SK-N-SH (cell line): ENCODE data around the gene PRXL2B. TPM values are rescaled to one million over a fixed set of nuclear protein-coding genes. Genes with fewer than 3 reads are reported as not detected.
"Not testable (repeated sequence)": the region's sequence is repeated elsewhere in the genome, so short reads cannot be mapped to it uniquely, and the experiment has no call there.

Experiments
- CTCF ChIA-PET: fragments of 300-600, 350-600 bp; formaldehyde crosslinking; extraction: SDS; loops from one replicate; lab custom pipeline; 2021; lab: Yijun Ruan, JAX
- POLR2A ChIA-PET: fragments of 350-600 bp; sonication (Branson Sonifier 250); formaldehyde crosslinking; extraction: SDS; loops from one replicate; lab custom pipeline; 2020; ENCODE audit warnings: antibody characterized with exemption, inconsistent platforms; lab: Yijun Ruan, JAX
- DNase-seq: peaks from one replicate; pipeline ENCODE4 v3.0.0; 2012
- H2AFZ ChIP-seq: fragments of 200-600 bp; sonication (generic); 2 replicates; pipeline ENCODE4 v1.8.1; 2016; ENCODE audit warnings: antibody characterized with exemption, mild to moderate bottlenecking, low read depth
- H3F3A ChIP-seq: fragments of 200-600 bp; sonication (generic); replicated peaks from 2 replicates; pipeline ENCODE3; 2016; ENCODE audit warnings: antibody characterized with exemption, mild to moderate bottlenecking; ENCODE audit not compliant: insufficient read depth
- H3K27ac ChIP-seq, 2 experiments: fragments of 200-500 bp in 1 of 2; fragments of 200-600 bp in 1 of 2; sonication (Bioruptor generic) in 1 of 2; sonication (generic), shearing (Covaris generic) in 1 of 2; 2 replicates each; pipeline versions ENCODE4 v1.5.1 to v1.6.1; 2014 to 2016; ENCODE audit warnings: low read depth in 2 of 2, inconsistent platforms in 1 of 2, low read length in 1 of 2, mild to moderate bottlenecking in 1 of 2, mixed read lengths in 1 of 2
- H3K27me3 ChIP-seq: fragments of 200-600 bp; sonication (generic), shearing (Covaris generic); 2 replicates; pipeline ENCODE4 v1.6.1; 2016; ENCODE audit warnings: mixed run types; ENCODE audit not compliant: insufficient read depth
- H3K36me3 ChIP-seq, 2 experiments: fragments of 200-500 bp in 1 of 2; fragments of 200-600 bp in 1 of 2; sonication (Bioruptor generic) in 1 of 2; sonication (generic) in 1 of 2; replicated peaks in 1 of 2; 2 replicates each; pipeline versions ENCODE3 to v1.5.1; 2014 to 2016; ENCODE audit warnings: low read length in 1 of 2, mild to moderate bottlenecking in 1 of 2; ENCODE audit not compliant: insufficient read depth in 2 of 2, control insufficient read depth in 1 of 2
- H3K4me1 ChIP-seq, 2 experiments: fragments of 200-500 bp in 1 of 2; fragments of 200-600 bp in 1 of 2; sonication (Bioruptor generic) in 1 of 2; sonication (generic), shearing (Covaris generic) in 1 of 2; 2 replicates each; pipeline versions ENCODE4 v1.5.1 to v1.6.1; 2014 to 2016; ENCODE audit warnings: low read depth in 1 of 2, low read length in 1 of 2, mixed run types in 1 of 2; ENCODE audit not compliant: insufficient read depth in 2 of 2, control insufficient read depth in 1 of 2
- H3K4me2 ChIP-seq: fragments of 200-600 bp; sonication (generic), shearing (Covaris generic); 2 replicates; pipeline ENCODE4 v1.6.1; 2017; ENCODE audit warnings: mixed run types
- H3K4me3 ChIP-seq, 2 experiments: fragments of 200-500 bp in 1 of 2; fragments of 200-600 bp in 1 of 2; sonication (Bioruptor generic) in 1 of 2; sonication (generic), shearing (Covaris generic) in 1 of 2; 2 replicates each; pipeline versions ENCODE4 v1.5.1 to v1.8.1; 2014 to 2016; ENCODE audit warnings: low read depth in 2 of 2, inconsistent platforms in 1 of 2, low read length in 1 of 2, mild to moderate bottlenecking in 1 of 2, mixed read lengths in 1 of 2, moderate library complexity in 1 of 2
- H3K79me2 ChIP-seq: fragments of 200-600 bp; sonication (generic); 2 replicates; pipeline ENCODE4 v1.8.1; 2017; ENCODE audit warnings: mild to moderate bottlenecking; ENCODE audit not compliant: insufficient read depth
- H3K9ac ChIP-seq: fragments of 200-600 bp; sonication (generic); 2 replicates; pipeline ENCODE4 v1.6.1; 2017; ENCODE audit warnings: mixed run types
- H3K9me2 ChIP-seq: fragments of 200-600 bp; sonication (generic); 2 replicates; pipeline ENCODE4 v1.6.1; 2017; ENCODE audit warnings: mixed run types
- H3K9me3 ChIP-seq: fragments of 200-600 bp; sonication (generic); 2 replicates; pipeline ENCODE4 v1.6.1; 2017; ENCODE audit warnings: mixed run types, mild to moderate bottlenecking, moderate library complexity
- H4K20me1 ChIP-seq: fragments of 200-600 bp; sonication (generic); 2 replicates; pipeline ENCODE4 v1.6.1; 2017; ENCODE audit warnings: mild to moderate bottlenecking, mixed run types; ENCODE audit not compliant: insufficient read depth
- CTCF ChIP-seq: fragments of 200-600 bp; sonication (generic); IDR thresholded peaks from 2 replicates; pipeline ENCODE4 v1.6.1; 2017; ENCODE audit warnings: antibody characterized with exemption, mild to moderate bottlenecking, moderate library complexity
- EZH2phosphoT487 ChIP-seq: fragments of 200-600 bp; sonication (generic); IDR thresholded peaks from 2 replicates; pipeline ENCODE4 v1.6.1; 2017; ENCODE audit warnings: low read depth, mixed run types, mild to moderate bottlenecking, antibody characterized with exemption, moderate library complexity, borderline replicate concordance
- FOXM1 ChIP-seq: IDR thresholded peaks from 2 replicates; pipeline ENCODE4 v1.4.0; 2012; ENCODE audit warnings: low read depth, mild to moderate bottlenecking
- GATA2 ChIP-seq: sonication (generic); formaldehyde crosslinking; IDR thresholded peaks from 2 replicates; pipeline ENCODE4 v1.5.0; 2020; ENCODE audit warnings: mild to moderate bottlenecking, missing genetic modification reagents
- RAD21 ChIP-seq: IDR thresholded peaks from 2 replicates; pipeline ENCODE4 v1.6.1; 2012; ENCODE audit warnings: mild to moderate bottlenecking, low read length
- SIN3A ChIP-seq: IDR thresholded peaks from 2 replicates; pipeline ENCODE4 v1.6.1; 2012; ENCODE audit warnings: low read depth, mild to moderate bottlenecking, low read length, moderate library complexity, borderline replicate concordance
- SMC3 ChIP-seq: IDR thresholded peaks from 2 replicates; pipeline ENCODE4 v1.6.1; 2012; ENCODE audit warnings: low read depth, low read length, improper control_type of control experiment
- TEAD4 ChIP-seq: IDR thresholded peaks from 2 replicates; pipeline ENCODE4 v1.4.0; 2012; ENCODE audit warnings: mild to moderate bottlenecking, borderline replicate concordance; ENCODE audit not compliant: insufficient read depth
- USF2 ChIP-seq: fragments of 150-350 bp; IDR thresholded peaks from 2 replicates; pipeline ENCODE4 v1.6.1; 2017; ENCODE audit warnings: antibody characterized with exemption, low read length, low read depth, borderline replicate concordance
- WGBS: methylation state at CpG from one replicate; pipeline ENCODE4 v1.1.6; 2017; ENCODE audit warnings: low lambda C conversion rate; 5-methylcytosine and 5-hydroxymethylcytosine counted together
- polyA plus RNA-seq, 3 experiments: library from polyadenylated mRNA; depleted of rRNA; stranded (reverse); fragments of >200 nt; gene quantifications; 2 replicates each; pipeline ENCODE4 v1.2.3, GENCODE V29; 2012

The PRXL2B gene
- polyA plus RNA-seq, 1 of the 3 experiments (the other 2 are of a cell fraction), result 33.7 TPM

GRCh38 chr1:2569060-2569459 lies 17.5 kb upstream of the PRXL2B start:
- Histone ChIP-seq H3K4me3 (no peak overlapping the region), H3K36me3 (no peaks in the 10 kb centered on the region), H2AFZ (no peak overlapping the region), H3K4me2 (no peak overlapping the region), H3K4me1 (no peaks in the 10 kb centered on the region), H4K20me1 (no peaks in the 10 kb centered on the region), H3K9me3 (no peaks in the 10 kb centered on the region), H3K27me3 (no peaks in the 10 kb centered on the region), H3K27ac (no peak overlapping the region), H3F3A (no peaks in the 10 kb centered on the region), H3K79me2 (no peaks in the 10 kb centered on the region), H3K9ac (no peak overlapping the region), H3K9me2 (no peaks in the 10 kb centered on the region)
- ChIA-PET POLR2A (no interaction called here), CTCF (no interaction called here)
- no peak for DNase-seq
- TF ChIP-seq GATA2 (CRISPR knock-in tag) (no peak), RAD21 (no peak), TEAD4 (no peak), CTCF (no peak), EZH2phosphoT487 (no peak), FOXM1 (no peak)
- WGBS, result 61% methylated on average over 12 of the region's 17 CpGs

- H3K4me1 ChIP-seq, H3K27me3 ChIP-seq, CTCF ChIA-PET, H3K79me2 ChIP-seq, DNase-seq, H3K4me3 ChIP-seq, H3K9ac ChIP-seq, H3K9me3 ChIP-seq, H3K9me2 ChIP-seq, H3K36me3 ChIP-seq, POLR2A ChIA-PET, H3K4me2 ChIP-seq, H3K27ac ChIP-seq, H4K20me1 ChIP-seq, H3F3A ChIP-seq, H2AFZ ChIP-seq: not testable (repeated sequence)
- WGBS, result 64% methylated on average over 5 of the region's 13 CpGs
Observed at GRCh38 chr1:2569703-2570102, 16.9 kb upstream of the PRXL2B start.

GRCh38 chr1:2570332-2570731 lies 16.2 kb upstream of the PRXL2B start:
- Histone ChIP-seq H3K9ac (no peak overlapping the region), H3K9me3 (no peaks in the 10 kb centered on the region), H3K4me1 (no peaks in the 10 kb centered on the region), H3K4me3 (no peak overlapping the region), H3K9me2 (no peaks in the 10 kb centered on the region), H3F3A (no peaks in the 10 kb centered on the region), H3K36me3 (no peaks in the 10 kb centered on the region), H4K20me1 (no peaks in the 10 kb centered on the region), H3K27ac (no peak overlapping the region), H2AFZ (no peak overlapping the region), H3K4me2 (no peak overlapping the region), H3K79me2 (no peaks in the 10 kb centered on the region), H3K27me3 (no peaks in the 10 kb centered on the region)
- ChIA-PET POLR2A (no interaction called here), CTCF (no interaction called here)
- TF ChIP-seq SMC3 (no peak), SIN3A (no peak), USF2 (no peak)
- DNase-seq, result no peak
- 69% methylated on average over 16 of the region's 17 CpGs for WGBS
